IPS DF 6.9 (cell line): Measurements from ENCODE around the gene PCDHB13.
"Not testable (repeated sequence)": the region's sequence is repeated elsewhere in the genome, so short reads cannot be mapped to it uniquely, and the experiment has no call there.

ENCODE experiments used
- DNase-seq: peaks from one replicate; pipeline ENCODE4 v3.0.0-alpha.2; 2013; ENCODE audit warnings: low read depth, low spot score
- H3K27ac ChIP-seq: one replicate; pipeline ENCODE4 v1.5.1; 2013; ENCODE audit warnings: low read length, control low read depth
- H3K27me3 ChIP-seq: 2 replicates; pipeline ENCODE4 v1.6.1; 2013; ENCODE audit warnings: mild to moderate bottlenecking, low read length; ENCODE audit not compliant: control insufficient read depth, insufficient read depth
- H3K36me3 ChIP-seq: 2 replicates; pipeline ENCODE4 v1.6.1; 2013; ENCODE audit warnings: low read length; ENCODE audit not compliant: control insufficient read depth, insufficient read depth
- H3K4me1 ChIP-seq: 2 replicates; pipeline ENCODE4 v1.6.1; 2013; ENCODE audit warnings: low read length; ENCODE audit not compliant: control insufficient read depth, insufficient read depth
- H3K4me3 ChIP-seq: 2 replicates; pipeline ENCODE4 v1.5.1; 2013; ENCODE audit warnings: mild to moderate bottlenecking, low read length
- H3K9me3 ChIP-seq: 2 replicates; pipeline ENCODE4 v1.6.1; 2013; ENCODE audit warnings: low read length, inconsistent platforms; ENCODE audit not compliant: control insufficient read depth, insufficient read depth
- WGBS: extraction: QIAGEN DNeasy Blood & Tissue Kit; methylation state at CpG from one replicate; pipeline ENCODE4 v1.1.7; 2013; ENCODE audit warnings: mixed read lengths, missing lambda C conversion rate; ENCODE audit not compliant: insufficient read length, insufficient coverage; 5-methylcytosine and 5-hydroxymethylcytosine counted together

The PCDHB13 gene

DNA sequence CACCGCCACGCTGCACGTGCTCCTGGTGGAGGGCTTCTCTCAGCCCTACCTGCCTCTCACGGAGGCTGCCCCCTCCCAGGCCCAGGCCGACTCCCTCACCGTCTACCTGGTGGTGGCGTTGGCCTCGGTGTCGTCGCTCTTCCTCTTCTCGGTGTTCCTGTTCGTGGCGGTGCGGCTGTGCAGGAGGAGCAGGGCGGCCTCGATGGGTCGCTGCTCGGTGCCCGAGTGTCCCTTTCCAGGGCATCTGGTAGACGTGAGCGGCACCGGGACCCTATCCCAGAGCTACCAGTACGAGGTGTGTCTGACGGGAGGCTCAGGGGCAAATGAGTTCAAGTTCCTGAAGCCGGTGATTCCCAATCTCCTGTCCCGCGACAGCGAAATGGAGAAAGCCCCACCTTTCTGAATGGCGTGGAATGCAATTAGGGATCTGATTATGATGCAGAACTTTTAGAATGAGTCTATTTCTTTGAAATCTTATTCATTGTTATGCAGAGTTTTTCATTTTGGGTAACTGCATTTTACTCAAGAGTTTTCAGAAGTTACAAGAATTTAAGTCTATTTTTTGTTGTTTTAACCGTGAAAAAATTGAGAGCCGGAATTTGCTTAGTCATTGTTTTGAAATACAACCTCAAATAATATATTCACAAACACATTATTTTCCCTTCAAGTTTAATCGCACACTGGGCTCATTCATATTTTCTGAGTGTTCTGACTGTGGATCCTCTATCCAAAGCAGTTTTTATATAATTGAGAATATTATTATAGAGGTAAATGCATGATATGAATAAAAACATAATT lies 23.0 kb downstream of the PCDHB13 start:
- no CpG with 5 or more reads among the region's 32 CpGs for WGBS

DNA sequence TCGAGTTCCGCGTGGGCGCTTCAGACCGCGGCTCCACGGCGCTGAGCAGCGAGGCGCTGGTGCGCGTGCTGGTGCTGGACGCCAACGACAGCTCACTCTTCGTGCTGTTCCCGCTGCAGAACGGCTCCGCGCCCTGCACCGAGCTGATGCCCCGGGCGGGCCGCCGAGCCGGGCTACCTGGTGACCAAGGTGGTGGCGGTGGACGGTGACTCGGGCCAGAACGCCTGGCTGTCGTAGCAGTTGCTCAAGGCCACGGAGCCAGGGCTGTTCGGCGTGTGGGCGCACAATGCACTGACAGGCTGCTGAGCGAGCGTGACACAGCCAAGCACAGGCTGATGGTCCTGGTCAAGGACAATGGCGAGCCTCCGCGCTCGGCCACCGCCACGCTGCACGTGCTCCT lies 27.8 kb downstream of the PCDHB13 start:
- DNase-seq = no peak
- Histone ChIP-seq H3K27me3 (no peaks in the 10 kb centered on the region; the same call in 1 of the 2 replicates), H3K9me3 (no peaks in the 10 kb centered on the region), H3K4me3 (no peak overlapping the region), H3K36me3 (no peaks in the 10 kb centered on the region), H3K27ac (no peak overlapping the region), H3K4me1 (no peaks in the 10 kb centered on the region)
- WGBS = no CpG with 5 or more reads among the region's 43 CpGs

More for the DNA sequence above, 23.0 kb downstream of the PCDHB13 start:
- DNase-seq = no peak
- Histone ChIP-seq H3K9me3 (no peaks in the 10 kb centered on the region; the same call in 1 of the 2 replicates), H3K4me1 (no peaks in the 10 kb centered on the region), H3K27ac (no peak overlapping the region), H3K4me3 (no peak overlapping the region), H3K27me3 (no peaks in the 10 kb centered on the region; the same call in 1 of the 2 replicates), H3K36me3 (no peaks in the 10 kb centered on the region)

DNA sequence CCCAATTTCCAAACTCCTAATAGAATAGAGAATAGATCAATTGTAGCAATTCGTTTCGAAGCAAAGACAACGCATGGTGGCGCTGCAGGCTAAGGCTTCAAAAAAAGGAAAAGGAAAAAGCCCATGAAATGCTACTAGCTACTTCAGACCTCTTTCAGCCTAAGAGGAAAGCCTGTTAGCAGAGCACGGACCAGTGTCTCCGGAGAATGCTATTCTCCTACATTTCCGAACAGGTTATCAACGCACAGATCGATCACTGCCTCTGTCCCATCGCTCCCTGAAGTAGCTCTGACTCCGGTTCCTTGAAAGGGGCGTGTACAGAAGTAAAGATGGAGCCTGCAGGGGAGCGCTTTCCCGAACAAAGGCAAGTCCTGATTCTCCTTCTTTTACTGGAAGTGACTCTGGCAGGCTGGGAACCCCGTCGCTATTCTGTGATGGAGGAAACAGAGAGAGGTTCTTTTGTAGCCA lies 31.6 kb downstream of the PCDHB13 start, which contains the start of gene PCDHB15:
Gene PCDHB15, plus strand, starts transcription at position 146 of the 468 bp plus-strand sequence. Its CDS starts 184 bp downstream, at position 330.
- H3K27me3 ChIP-seq = no peaks in the 10 kb centered on the region
- 0 out of 2 replicates have a peak, but pooled peaks cover 3% of the 10 kb centered on the region for H3K36me3 ChIP-seq
- DNase-seq = no peak
- no peaks in the 10 kb centered on the region for H3K4me1 ChIP-seq
- no CpG with 5 or more reads among the region's 16 CpGs for WGBS
- H3K9me3 ChIP-seq = no peaks in the 10 kb centered on the region
- peak within 1 kb of the TSS; percentile 52; the same call in 1 of the 2 replicates for H3K4me3 ChIP-seq
- H3K27ac ChIP-seq = no peak within 1 kb of the TSS

DNA sequence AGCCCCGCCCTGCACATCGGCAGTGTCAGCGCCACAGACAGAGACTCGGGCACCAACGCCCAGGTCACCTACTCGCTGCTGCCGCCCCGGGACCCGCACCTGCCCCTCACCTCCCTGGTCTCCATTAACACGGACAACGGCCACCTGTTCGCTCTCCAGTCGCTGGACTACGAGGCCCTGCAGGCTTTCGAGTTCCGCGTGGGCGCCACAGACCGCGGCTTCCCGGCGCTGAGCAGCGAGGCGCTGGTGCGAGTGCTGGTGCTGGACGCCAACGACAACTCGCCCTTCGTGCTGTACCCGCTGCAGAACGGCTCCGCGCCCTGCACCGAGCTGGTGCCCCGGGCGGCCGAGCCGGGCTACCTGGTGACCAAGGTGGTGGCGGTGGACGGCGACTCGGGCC lies 33.3 kb downstream of the PCDHB13 start:
- not testable (repeated sequence) for H3K9me3 ChIP-seq, H3K27me3 ChIP-seq, H3K4me1 ChIP-seq, H3K36me3 ChIP-seq, H3K4me3 ChIP-seq, H3K27ac ChIP-seq, DNase-seq
- no CpG with 5 or more reads among the region's 42 CpGs for WGBS

DNA sequence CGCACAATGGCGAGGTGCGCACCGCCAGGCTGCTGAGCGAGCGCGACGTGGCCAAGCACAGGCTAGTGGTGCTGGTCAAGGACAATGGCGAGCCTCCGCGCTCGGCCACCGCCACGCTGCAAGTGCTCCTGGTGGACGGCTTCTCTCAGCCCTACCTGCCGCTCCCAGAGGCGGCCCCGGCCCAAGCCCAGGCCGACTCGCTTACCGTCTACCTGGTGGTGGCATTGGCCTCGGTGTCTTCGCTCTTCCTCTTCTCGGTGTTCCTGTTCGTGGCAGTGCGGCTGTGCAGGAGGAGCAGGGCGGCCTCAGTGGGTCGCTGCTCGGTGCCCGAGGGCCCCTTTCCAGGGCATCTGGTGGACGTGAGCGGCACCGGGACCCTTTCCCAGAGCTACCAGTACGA lies 33.7 kb downstream of the PCDHB13 start:
- no CpG with 5 or more reads among the region's 34 CpGs for WGBS
- not testable (repeated sequence) for H3K4me3 ChIP-seq, H3K27me3 ChIP-seq

DNA sequence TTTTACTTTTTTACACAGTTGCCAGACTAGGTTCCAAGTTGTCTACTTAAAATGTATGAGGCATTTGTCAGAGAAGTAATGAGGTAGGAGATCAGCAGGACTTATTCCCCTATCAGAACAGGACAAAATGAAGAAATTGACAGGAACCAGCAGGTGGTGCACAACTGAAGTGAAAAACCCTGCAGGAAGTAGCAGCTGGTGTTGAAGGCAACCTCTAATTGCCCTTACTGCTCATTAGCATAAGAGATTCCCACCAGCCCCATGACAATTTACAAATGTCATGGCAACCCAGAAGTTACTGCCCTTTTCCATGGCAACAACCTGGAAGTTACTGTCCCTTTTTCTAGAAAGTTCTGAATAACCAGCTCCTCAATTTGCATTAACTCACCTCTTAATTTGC lies 36.9 kb downstream of the PCDHB13 start:
- no peak overlapping the region for H3K4me3 ChIP-seq
- no peak for DNase-seq
- H3K4me1 ChIP-seq = no peaks in the 10 kb centered on the region
- no peaks in the 10 kb centered on the region for H3K27me3 ChIP-seq
- no peaks in the 10 kb centered on the region; the same call in 1 of the 2 replicates for H3K9me3 ChIP-seq
- H3K36me3 ChIP-seq = 0 out of 2 replicates have a peak, but pooled peaks cover 3% of the 10 kb centered on the region
- no peak overlapping the region for H3K27ac ChIP-seq

More for the DNA sequence above, 33.7 kb downstream of the PCDHB13 start:
- not testable (repeated sequence) for DNase-seq, H3K27ac ChIP-seq, H3K9me3 ChIP-seq, H3K4me1 ChIP-seq, H3K36me3 ChIP-seq

DNA sequence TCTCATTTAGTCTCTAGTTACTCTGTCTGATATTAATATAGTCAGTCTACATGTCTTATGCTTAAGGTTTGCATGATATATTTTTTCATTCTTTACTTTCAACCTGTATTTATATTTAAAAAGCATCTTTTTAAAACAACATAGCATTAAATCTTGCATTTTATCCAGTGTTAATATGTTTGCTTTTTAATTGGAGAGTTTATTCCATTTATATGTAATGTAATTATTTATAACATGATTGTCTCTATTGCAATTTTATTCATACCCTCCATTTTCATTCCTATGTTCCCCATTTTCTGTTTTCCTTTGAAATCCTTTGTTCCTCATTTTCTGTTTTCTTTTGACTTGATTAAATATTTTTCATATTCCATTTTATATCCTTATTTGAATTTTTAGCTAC lies 44.7 kb downstream of the PCDHB13 start:
- Histone ChIP-seq H3K4me3 (no peak overlapping the region), H3K9me3 (peaks cover 3% of the 10 kb centered on the region), H3K27me3 (no peaks in the 10 kb centered on the region), H3K27ac (no peak overlapping the region), H3K36me3 (no peaks in the 10 kb centered on the region), H3K4me1 (no peaks in the 10 kb centered on the region)
- DNase-seq = no peak

DNA sequence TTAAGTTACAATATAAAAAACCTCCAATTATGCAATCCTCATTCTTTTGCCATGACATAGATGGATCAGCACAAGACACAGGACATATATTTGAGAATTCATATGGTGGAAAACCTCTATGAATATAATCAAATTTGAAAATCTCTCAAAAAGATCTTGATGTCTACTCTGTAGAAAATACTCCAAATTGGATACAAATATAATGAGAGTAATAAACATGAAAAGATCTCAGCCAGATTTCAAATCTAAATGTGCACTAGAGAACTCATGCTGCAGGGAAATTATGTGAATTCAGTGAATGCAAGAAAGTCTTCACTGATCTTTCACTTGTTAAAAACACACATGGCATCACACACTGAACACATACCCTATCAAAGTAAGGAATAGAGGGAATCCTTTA lies 45.2 kb downstream of the PCDHB13 start:
- Histone ChIP-seq H3K4me3 (no peak overlapping the region), H3K4me1 (no peaks in the 10 kb centered on the region), H3K36me3 (no peaks in the 10 kb centered on the region), H3K27me3 (no peaks in the 10 kb centered on the region), H3K9me3 (peaks cover 3% of the 10 kb centered on the region), H3K27ac (no peak overlapping the region)
- DNase-seq = no peak

DNA sequence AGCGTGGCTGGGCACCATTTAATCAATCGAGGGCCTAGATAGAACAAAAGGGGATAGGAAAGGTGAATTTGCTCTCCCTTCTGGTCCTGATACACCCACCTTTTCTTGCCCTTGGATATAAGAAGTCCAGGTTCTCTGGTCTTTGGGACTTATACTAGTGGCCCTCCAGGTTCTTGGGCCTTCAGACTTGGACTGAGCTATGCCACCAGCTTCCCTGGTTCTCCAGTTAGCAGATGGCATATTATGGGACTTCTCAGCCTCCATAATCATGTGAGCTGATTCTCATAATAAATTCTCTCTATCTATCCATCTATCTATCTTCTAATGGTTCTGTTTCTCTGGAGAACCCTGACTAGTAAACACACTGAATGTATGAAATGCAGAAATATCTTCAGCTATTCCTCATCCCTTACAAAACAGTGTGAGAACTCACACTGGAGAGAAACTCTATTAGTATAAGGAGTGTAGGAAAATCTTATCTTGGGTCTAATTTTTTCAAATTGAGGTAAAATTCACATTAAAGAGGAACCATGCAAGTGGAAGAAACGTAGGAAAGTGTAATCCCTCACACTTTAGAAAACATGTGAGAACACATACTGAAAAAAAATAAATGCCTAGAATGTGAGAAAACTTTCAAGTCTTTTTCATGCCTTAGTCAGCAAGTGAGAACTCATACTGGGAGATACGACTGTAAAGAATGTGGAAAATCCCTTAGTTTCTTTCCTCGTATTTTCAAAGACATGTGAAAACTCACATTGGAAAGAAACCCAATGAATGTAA lies 46.9 kb downstream of the PCDHB13 start:
- no peak overlapping the region for H3K27ac ChIP-seq
- H3K36me3 ChIP-seq = no peaks in the 10 kb centered on the region
- H3K4me3 ChIP-seq = no peak overlapping the region
- H3K9me3 ChIP-seq = peaks cover 3% of the 10 kb centered on the region
- H3K27me3 ChIP-seq = no peaks in the 10 kb centered on the region
- WGBS = no CpG with 5 or more reads among the region's 5 CpGs
- no peak for DNase-seq
- no peaks in the 10 kb centered on the region for H3K4me1 ChIP-seq

DNA sequence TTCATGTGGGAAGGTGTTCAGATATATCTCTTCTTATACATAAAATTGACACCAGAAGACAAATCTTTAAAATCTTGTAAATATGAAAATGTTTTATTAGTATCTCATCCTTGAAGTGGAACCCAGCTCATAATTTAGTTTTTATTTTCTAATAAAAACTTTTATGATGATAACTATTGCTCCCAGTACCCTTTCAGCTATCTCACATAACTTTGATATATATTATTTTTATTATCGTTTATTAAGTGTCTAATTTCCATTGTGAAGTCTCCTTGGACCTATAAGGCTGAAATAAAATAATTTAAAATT lies 47.5 kb downstream of the PCDHB13 start:
- no peak overlapping the region for H3K4me3 ChIP-seq
- H3K27ac ChIP-seq = no peak overlapping the region
- H3K4me1 ChIP-seq = no peaks in the 10 kb centered on the region
- H3K9me3 ChIP-seq = peaks cover 3% of the 10 kb centered on the region
- no peaks in the 10 kb centered on the region for H3K36me3 ChIP-seq
- WGBS = no CpG with 5 or more reads among the region's 1 CpG
- no peaks in the 10 kb centered on the region for H3K27me3 ChIP-seq
- DNase-seq = no peak
